CD4-positive, alpha-beta T cell treated with Interleukin-17A for 1 hour (primary cell): ENCODE results near the gene DNAH8.

Experiments
- DNase-seq: peaks from one replicate; pipeline ENCODE4 v3.0.0-alpha.2; 2020

Gene DNAH8

DNA sequence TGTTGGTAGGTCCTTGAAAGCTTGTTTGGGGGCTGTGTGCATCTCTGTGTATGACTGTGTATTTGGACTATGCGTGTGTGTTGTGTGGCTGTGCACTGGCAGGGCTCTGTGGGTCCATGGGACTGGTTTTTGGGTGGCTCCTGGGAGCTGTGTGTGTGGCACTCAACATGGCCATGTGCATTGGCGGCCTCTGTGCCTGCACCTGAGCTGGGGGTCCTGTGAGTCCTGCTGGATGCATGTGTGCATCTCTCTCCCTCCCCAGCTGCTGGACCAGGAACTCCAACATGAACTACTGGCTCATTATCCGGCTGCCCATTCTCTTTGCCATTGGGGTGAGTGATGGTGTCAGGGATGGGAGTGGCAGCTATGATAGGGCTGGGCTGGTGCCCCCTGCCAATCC, 363.6 kb downstream of the DNAH8 start:
- no peak for DNase-seq

GRCh38 chr6:39079197-39080125, 364.4 kb downstream of the DNAH8 start:
- DNase-seq = no peak
